B cell (primary cell): Measurements from ENCODE around the gene ADIG.

ENCODE experiments used
- CTCF ChIP-seq: fragments of 200-600 bp; IDR thresholded peaks from one replicate; pipeline ENCODE4 v1.8.0; 2022; ENCODE audit warnings: antibody characterized with exemption, mild to moderate bottlenecking
- EZH2 ChIP-seq: IDR thresholded peaks from 2 replicates; pipeline ENCODE4 v1.6.1; 2012; ENCODE audit warnings: borderline replicate concordance, low read depth, mild to moderate bottlenecking, moderate library complexity, low read length; ENCODE audit not compliant: insufficient read depth, poor library complexity, severe bottlenecking

GRCh38 chr20:38579921-38580320 lies 1.1 kb upstream of the ADIG start:
- no peak for TF ChIP-seq CTCF
- no peak for TF ChIP-seq EZH2
